NAMALWA (cell line): ENCODE results near the gene CREB3.

Experiments used
- DNase-seq: peaks from one replicate; pipeline ENCODE4 v3.0.0-alpha.2; 2015; ENCODE audit warnings: low spot score

The CREB3 gene

GRCh38 chr9:35702696-35703095 lies 29.8 kb upstream of the CREB3 start:
- no peak for DNase-seq

- no peak for DNase-seq
Measured at GRCh38 chr9:35703906-35704672, 28.4 kb upstream of the CREB3 start.

DNA sequence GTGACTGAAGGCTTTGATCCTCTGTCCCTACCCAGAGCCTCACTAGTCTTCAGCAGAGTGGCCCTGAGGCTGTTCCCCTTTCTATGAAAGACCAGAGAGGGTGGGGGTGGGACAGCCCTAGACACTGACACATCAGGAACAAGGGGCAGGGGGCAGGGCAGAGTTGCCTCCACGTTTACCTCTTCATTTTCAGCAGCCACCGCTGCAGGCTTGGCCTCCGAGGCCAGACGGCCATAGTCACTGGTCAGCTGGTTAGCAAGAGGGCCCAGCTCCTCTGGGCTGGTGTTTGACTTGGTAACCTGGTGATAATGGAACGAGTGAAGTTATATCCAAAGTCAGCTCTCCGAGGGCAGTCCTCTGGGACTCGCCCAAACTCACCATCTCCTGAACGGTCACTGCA lies 27.1 kb upstream of the CREB3 start:
- no peak for DNase-seq

- no peak for DNase-seq
Measured at GRCh38 chr9:35705836-35706430, 26.5 kb upstream of the CREB3 start.

GRCh38 chr9:35706951-35707350 lies 25.5 kb upstream of the CREB3 start:
- DNase-seq = no peak

DNA sequence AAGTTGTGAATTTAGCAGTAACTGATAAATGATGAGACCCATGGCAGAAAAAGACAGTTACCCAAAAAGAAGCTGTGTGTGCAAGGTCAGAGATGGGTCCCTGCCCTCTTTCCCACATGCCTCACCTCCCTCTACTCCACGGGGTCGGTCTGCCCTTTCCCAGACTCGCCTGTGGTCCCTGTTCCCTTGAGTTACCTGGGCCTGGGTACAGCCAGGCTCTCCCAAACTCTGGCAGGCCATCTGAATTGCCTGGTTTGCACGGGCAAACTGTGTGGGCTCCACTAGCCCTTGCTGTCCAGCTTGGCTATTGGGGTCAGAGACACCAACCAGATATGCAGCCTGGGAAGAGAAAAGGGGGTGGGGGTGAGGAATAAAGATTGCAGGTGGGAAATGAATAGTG lies 24.3 kb upstream of the CREB3 start:
- no peak for DNase-seq

- no peak for DNase-seq
Measured at GRCh38 chr9:35710818-35711500, 21.5 kb upstream of the CREB3 start.

- DNase-seq = no peak
Measured at GRCh38 chr9:35711501-35712428, 20.7 kb upstream of the CREB3 start.

DNA sequence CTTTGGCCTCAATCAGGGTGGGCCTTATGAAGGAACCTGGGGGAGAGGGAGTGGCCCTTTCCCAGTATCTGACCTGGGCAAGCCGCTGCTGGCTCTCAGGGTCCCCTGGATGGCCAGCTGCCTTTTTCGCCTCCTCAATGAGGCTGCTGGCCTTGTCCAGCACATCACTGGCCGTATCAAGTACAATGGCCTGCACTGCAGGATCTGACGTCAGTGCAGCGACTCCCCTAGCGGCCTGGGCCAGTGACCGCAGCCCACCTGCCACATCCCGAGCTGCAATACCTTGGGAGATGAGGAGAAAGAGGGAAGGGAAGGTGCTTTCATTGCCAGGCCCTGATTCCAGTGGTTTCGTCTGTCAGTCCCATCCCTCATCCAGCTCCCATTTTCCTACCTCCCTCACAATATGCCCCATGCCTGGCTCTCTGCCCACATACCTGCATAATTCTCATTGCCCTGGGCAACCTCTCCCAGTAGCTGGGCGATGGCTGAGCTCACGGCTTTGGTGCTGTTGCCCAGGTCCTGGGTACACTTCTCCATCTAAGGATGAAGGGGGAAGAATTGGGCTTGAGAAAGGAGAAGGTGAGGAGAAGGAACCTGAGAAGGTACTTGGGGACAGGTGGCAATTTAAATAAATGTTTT lies 19.6 kb upstream of the CREB3 start:
- no peak for DNase-seq

- no peak for DNase-seq
Measured at GRCh38 chr9:35713578-35713977, 18.9 kb upstream of the CREB3 start.

DNA sequence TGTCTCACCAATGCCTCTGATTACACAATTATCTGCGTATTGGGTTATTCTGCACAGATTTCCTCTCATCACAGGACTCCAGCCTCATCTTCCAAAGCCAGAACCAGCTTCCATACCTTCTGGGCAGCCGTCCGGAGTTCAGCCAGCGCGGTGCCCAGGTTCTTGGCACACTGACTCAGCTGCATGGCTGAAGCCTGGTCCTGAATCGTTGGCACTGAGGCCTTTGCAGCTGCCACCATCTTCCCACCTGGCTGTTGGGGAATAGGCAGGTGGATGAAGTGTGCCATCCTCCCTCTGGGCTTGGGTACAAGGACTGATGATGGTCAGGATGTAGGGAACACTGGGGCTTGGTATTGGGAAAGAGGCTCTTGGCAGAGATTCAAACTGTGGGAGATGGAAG lies 18.3 kb upstream of the CREB3 start:
- DNase-seq = no peak

GRCh38 chr9:35714579-35715252 lies 17.8 kb upstream of the CREB3 start:
- no peak for DNase-seq

DNA sequence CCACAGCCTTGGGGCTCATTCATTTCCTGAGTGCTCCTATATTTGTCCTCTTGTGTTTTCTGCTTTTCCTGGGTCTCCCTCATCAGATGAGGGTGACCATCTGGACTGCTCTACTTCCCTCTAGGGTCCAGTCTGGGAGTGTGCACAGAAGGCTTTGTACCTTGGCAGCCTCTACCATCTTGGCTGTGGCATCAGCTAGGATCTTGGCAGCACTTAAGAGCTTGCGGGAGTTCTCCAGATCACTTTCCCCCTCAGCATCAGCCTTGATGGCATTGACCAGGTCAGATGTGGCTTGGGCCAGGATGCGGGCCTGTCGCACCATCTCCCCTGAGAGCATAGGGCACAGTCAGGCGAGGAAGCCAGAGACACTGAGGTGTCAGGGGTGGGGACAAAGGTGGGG lies 16.2 kb upstream of the CREB3 start:
- DNase-seq = no peak

DNA sequence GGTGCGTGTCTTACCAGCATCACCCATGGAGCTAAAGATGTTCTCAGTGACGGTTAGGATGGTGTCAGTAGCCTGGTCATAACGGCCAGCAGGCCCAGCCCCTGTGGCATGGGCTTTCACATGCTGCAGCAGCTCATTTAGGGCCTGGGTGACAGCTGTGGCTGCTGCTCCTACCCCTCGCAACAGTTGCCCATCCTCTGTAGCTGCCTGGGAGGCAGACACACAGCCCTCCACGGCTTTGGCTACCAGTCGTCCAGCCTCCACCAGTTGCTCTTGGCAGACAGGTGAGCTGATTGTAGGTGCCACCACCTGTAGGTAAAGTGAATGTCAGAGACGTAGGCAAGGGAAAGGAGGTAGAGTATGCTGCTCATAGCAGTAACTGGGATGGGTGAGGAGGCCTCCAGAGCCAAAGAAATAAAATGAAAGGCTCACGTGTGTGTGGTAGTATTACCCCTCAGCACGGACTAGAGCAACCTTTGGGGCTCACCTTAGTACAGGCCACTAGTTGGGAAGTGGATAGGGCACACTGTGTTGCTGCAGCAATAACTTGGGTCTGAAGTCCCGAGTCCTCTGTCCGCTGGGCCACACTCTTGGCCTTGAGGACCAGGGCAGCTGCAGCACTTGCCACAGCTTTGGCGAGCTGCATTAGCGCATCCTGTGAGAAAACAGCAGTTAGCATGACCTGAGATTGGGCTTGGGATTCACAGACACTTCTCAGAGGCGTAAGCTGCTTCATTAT lies 15.2 kb upstream of the CREB3 start:
- DNase-seq = no peak

GRCh38 chr9:35718721-35719511 lies 13.6 kb upstream of the CREB3 start:
- DNase-seq = no peak

- no peak for DNase-seq
Measured at GRCh38 chr9:35719546-35719945, 12.9 kb upstream of the CREB3 start.

- DNase-seq = no peak
Measured at GRCh38 chr9:35723426-35723825, 9.0 kb upstream of the CREB3 start.

GRCh38 chr9:35723908-35724307 lies 8.6 kb upstream of the CREB3 start:
- no peak for DNase-seq

DNA sequence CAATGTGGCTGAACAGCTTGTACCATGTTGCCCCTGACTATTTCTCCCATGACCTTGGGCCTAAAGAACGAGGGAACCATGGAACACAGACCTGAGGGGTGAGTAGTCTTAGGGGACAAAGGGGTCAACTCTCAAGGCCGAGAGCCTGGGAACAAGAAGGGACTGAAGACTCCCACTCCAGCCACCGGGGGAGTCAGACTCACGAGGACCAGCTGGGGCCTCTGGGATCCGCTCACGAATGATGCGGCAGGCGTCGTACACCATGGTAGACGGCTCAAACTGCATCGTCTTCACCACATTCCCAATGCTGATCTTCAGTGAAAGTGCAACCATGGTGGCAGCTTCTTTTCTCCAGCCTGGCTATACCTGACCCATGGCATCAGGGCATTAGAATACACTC lies 7.1 kb upstream of the CREB3 start:
- no peak for DNase-seq

DNA sequence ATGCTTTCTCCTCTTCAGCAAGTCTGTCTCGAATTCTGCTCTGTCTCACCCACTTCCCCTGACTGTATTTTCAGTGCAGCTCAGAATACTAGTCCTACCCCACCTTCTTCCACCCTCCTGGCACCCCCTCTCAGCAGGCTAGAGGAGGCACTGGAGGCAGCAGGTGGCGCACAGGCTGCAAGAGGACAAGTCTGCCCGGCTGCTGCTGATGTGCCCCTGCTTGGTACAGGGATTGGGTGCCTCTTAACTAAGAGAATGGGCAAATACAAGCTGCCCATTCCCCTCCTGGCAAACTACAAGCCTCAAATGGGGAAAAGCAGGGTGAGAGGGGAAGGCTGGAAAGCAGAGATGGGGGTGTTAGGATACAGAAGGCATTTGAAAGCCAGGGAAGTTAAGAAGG lies 5.5 kb upstream of the CREB3 start:
- DNase-seq = peak; percentile 57
